Osteoblast (primary cell): ENCODE data around the gene NOP14. TPM values are rescaled to one million over a fixed set of nuclear protein-coding genes. Genes with fewer than 3 reads are reported as not detected.
A peak's percentile ranks its signal among the peaks of the same experiment; 100 is the strongest.

ENCODE experiments used
- DNase-seq: peaks from one replicate; pipeline ENCODE4 v3.0.0; 2011; ENCODE audit warnings: low spot score, mixed read lengths; ENCODE audit not compliant: insufficient read length; ENCODE audit errors: missing footprints
- H2AFZ ChIP-seq: 2 replicates; pipeline ENCODE4 v1.6.0; 2011; ENCODE audit warnings: mild to moderate bottlenecking, low read length
- H3K27ac ChIP-seq: 2 replicates; pipeline ENCODE4 v1.5.1; 2011; ENCODE audit warnings: mild to moderate bottlenecking, low read depth, low read length, moderate library complexity
- H3K27me3 ChIP-seq: 2 replicates; pipeline ENCODE4 v1.6.0; 2012; ENCODE audit warnings: mild to moderate bottlenecking, control low read depth, inconsistent platforms, low read length, moderate library complexity; ENCODE audit not compliant: insufficient read depth
- H3K36me3 ChIP-seq: 2 replicates; pipeline ENCODE4 v1.5.1; 2011; ENCODE audit warnings: mild to moderate bottlenecking, low read length, control low read depth, moderate library complexity; ENCODE audit not compliant: insufficient read depth
- H3K4me1 ChIP-seq: 2 replicates; pipeline ENCODE4 v1.5.1; 2011; ENCODE audit warnings: mild to moderate bottlenecking, low read length, control low read depth, moderate library complexity; ENCODE audit not compliant: insufficient read depth
- H3K4me2 ChIP-seq: 2 replicates; pipeline ENCODE4 v1.6.0; 2011; ENCODE audit warnings: mild to moderate bottlenecking, low read length; ENCODE audit not compliant: insufficient read depth
- H3K4me3 ChIP-seq: fragments of 200-600 bp; sonication (generic); 3 replicates; pipeline ENCODE4 v1.5.1; 2012; ENCODE audit warnings: mild to moderate bottlenecking, low read length, inconsistent platforms; ENCODE audit not compliant: insufficient read depth
- H3K79me2 ChIP-seq: 2 replicates; pipeline ENCODE4 v1.6.0; 2012; ENCODE audit warnings: mild to moderate bottlenecking, low read length, control low read depth, inconsistent platforms; ENCODE audit not compliant: insufficient read depth
- H3K9me3 ChIP-seq: 2 replicates; pipeline ENCODE4 v1.5.1; 2011; ENCODE audit warnings: low read depth, low read length, control low read depth
- H4K20me1 ChIP-seq: 2 replicates; pipeline ENCODE4 v1.6.0; 2012; ENCODE audit warnings: mild to moderate bottlenecking, low read length, control low read depth; ENCODE audit not compliant: insufficient read depth
- CTCF ChIP-seq: IDR thresholded peaks from 2 replicates; pipeline ENCODE4 v1.5.1; 2011; ENCODE audit warnings: mild to moderate bottlenecking, low read depth, low read length, moderate library complexity; ENCODE audit errors: extremely low read depth
- total RNA-seq: library from RNA; depleted of rRNA; stranded (reverse); fragments of >200 nt; gene quantifications from 2 replicates; pipeline ENCODE4 v1.2.3, GENCODE V29; 2012

The NOP14 gene
- total RNA-seq, 1 donor, result 30.0 TPM

- H3K79me2 ChIP-seq, result peaks cover 32% of the 10 kb centered on the region
- no peak overlapping the region for H3K4me2 ChIP-seq
- H3K4me1 ChIP-seq, result peaks cover 3% of the 10 kb centered on the region
- no peak overlapping the region for H2AFZ ChIP-seq
- no peak for TF ChIP-seq CTCF
- H3K4me3 ChIP-seq, result no peak overlapping the region
- H3K27ac ChIP-seq, result no peak overlapping the region
- peaks cover 19% of the 10 kb centered on the region for H4K20me1 ChIP-seq
- peaks cover 78% of the 10 kb centered on the region for H3K36me3 ChIP-seq
- no peaks in the 10 kb centered on the region for H3K9me3 ChIP-seq
- no peaks in the 10 kb centered on the region for H3K27me3 ChIP-seq
- peak; percentile 85 for DNase-seq
These were observed 34.7 kb downstream of the NOP14 start for GRCh38 chr4:2928242-2929176.

- TF ChIP-seq CTCF, result no peak
- H3K4me3 ChIP-seq, result no peak overlapping the region
- no peak overlapping the region for H3K4me2 ChIP-seq
- no peak overlapping the region for H3K27ac ChIP-seq
- H3K36me3 ChIP-seq, result peaks cover 78% of the 10 kb centered on the region
- peaks cover 19% of the 10 kb centered on the region for H4K20me1 ChIP-seq
- no peak overlapping the region for H2AFZ ChIP-seq
- no peaks in the 10 kb centered on the region for H3K4me1 ChIP-seq
- no peak for DNase-seq
- peaks cover 31% of the 10 kb centered on the region for H3K79me2 ChIP-seq
- H3K27me3 ChIP-seq, result no peaks in the 10 kb centered on the region
- no peaks in the 10 kb centered on the region for H3K9me3 ChIP-seq
These were observed 35.5 kb downstream of the NOP14 start for GRCh38 chr4:2927696-2928075.

- no peaks in the 10 kb centered on the region for H3K4me1 ChIP-seq
- H2AFZ ChIP-seq, result no peak overlapping the region
- no peak overlapping the region for H3K4me3 ChIP-seq
- H3K36me3 ChIP-seq, result peaks cover 78% of the 10 kb centered on the region
- H3K9me3 ChIP-seq, result no peaks in the 10 kb centered on the region
- TF ChIP-seq CTCF, result no peak
- H3K27me3 ChIP-seq, result no peaks in the 10 kb centered on the region
- DNase-seq, result peak; percentile 44
- peaks cover 19% of the 10 kb centered on the region for H4K20me1 ChIP-seq
- H3K4me2 ChIP-seq, result no peak overlapping the region
- H3K27ac ChIP-seq, result no peak overlapping the region
- H3K79me2 ChIP-seq, result peaks cover 32% of the 10 kb centered on the region
These were observed 36.0 kb downstream of the NOP14 start for GRCh38 chr4:2927016-2927695.
